ENCODE results near the gene DDX54. TPM values are rescaled to one million over a fixed set of nuclear protein-coding genes. Genes with fewer than 3 reads are reported as not detected.
A peak's percentile ranks its signal among the peaks of the same experiment; 100 is the strongest.

DDX54 gene
- total and polyA plus RNA-seq, 12 donors = 16.5 to 52.7 (median 37.5) TPM

DNA sequence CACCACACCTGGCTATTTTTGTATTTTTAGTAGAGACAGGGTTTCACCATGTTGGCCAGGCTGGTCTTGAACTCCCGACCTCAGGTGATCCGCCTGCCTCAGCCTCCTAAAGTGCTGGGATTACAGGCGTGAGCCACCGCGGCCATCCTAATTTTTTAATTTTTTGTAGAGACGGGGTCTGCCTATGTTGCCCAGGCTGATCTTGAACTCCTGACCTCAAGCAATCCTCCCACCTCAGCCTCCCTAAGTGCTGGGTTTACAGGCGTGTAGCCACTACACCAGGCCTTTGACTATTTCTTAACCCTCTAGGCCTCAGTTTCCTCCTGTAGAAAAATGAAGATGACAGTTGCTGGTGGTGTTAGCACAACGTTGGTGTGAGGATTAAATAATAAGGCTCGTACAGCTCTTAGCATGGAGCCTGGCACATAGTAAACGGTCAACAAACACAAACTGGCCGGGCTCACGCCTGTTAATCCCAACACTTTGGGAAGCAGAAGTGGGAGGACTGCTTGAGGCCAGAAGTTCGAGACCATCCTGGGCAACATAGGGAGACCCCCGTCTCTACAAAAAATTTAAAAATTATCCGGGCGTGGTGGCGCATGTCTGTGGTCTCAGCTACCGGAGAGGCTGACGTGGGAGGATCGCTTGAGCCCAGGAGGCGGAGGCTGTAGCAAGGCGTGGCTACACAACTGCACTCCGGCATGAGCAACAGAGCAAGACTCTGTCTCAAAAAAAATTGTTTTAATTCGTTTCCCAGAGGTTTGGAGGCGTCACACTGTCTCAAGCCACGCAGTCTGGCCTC is 979 bp downstream of the DDX54 start:
- WGBS, 2 donors = 35 to 36% methylated on average over 26 of the region's 26 CpGs
- intact Hi-C loops (cut with DNase I) = loop anchor here in 1 of 10 donors (2.0 kb wide), 1 partner anchor 39 kb away; no protein-coding TSS in a partner anchor
- DNase-seq = no peak
- Histone ChIP-seq H3K27me3 (no peaks in the 10 kb centered on the region), H3K9me3 (no peaks in the 10 kb centered on the region), H3K27ac (peak overlapping the region in 9 of 10 donors; percentile 89 to 99 (median 96)), H3K36me3 (peaks cover 0 to 34% (median 14%) of the 10 kb centered on the region in 9 donors), H3K4me3 (peak overlapping the region; percentile 77 to 100 (median 92)), H3K4me1 (peaks cover 3 to 37% (median 27%) of the 10 kb centered on the region in 9 donors)
- TF ChIP-seq, protein P1, sequence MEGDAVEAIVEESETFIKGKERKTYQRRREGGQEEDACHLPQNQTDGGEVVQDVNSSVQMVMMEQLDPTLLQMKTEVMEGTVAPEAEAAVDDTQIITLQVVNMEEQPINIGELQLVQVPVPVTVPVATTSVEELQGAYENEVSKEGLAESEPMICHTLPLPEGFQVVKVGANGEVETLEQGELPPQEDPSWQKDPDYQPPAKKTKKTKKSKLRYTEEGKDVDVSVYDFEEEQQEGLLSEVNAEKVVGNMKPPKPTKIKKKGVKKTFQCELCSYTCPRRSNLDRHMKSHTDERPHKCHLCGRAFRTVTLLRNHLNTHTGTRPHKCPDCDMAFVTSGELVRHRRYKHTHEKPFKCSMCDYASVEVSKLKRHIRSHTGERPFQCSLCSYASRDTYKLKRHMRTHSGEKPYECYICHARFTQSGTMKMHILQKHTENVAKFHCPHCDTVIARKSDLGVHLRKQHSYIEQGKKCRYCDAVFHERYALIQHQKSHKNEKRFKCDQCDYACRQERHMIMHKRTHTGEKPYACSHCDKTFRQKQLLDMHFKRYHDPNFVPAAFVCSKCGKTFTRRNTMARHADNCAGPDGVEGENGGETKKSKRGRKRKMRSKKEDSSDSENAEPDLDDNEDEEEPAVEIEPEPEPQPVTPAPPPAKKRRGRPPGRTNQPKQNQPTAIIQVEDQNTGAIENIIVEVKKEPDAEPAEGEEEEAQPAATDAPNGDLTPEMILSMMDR (IDR thresholded peaks at IDR 0.05) = no peak
- ATAC-seq = peak; percentile 39 to 70 (median 56)

DNA sequence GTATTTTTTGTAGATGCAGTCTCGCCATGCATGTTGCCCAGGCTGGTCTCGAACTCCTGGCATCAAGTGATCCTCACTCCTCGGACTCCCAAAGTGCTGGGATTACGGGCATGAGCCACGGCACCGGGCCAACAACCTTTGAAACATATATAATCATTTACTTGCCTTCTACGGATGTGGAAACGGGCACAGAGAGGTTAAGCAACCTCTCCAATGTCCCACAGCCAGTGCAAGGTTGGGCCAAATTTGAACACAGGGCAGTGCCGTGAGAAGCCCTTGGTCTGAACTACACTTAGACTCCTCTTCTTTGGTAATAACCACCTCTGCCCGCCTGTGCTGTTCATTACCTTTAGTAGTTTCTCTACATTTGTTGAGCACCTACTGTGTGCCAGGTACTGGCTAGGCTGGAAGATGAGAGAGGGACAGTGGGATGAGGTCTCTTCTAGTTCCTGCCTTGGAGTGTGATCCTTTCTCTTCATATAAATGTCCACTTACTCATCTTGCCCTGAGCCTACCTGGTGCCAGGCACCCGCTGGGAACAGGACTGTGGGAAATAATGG is 2.2 kb downstream of the DDX54 start:
- no peak overlapping the region for H3K4me3 ChIP-seq
- DNase-seq = no peak
- no peaks in the 10 kb centered on the region for H3K27me3 ChIP-seq
- H3K4me1 ChIP-seq = peaks cover 3 to 37% (median 27%) of the 10 kb centered on the region in 9 donors
- H3K27ac ChIP-seq = no peak overlapping the region
- no peak for ATAC-seq
- H3K9me3 ChIP-seq = no peaks in the 10 kb centered on the region
- H3K36me3 ChIP-seq = peaks cover 0 to 39% (median 25%) of the 10 kb centered on the region in 9 donors
- TF ChIP-seq, protein P1 (IDR thresholded peaks at IDR 0.05) = no peak
- intact Hi-C loops (cut with DNase I) = no loop called here
- WGBS, 2 donors = 96 to 97% methylated on average over 11 of the region's 11 CpGs

DNA sequence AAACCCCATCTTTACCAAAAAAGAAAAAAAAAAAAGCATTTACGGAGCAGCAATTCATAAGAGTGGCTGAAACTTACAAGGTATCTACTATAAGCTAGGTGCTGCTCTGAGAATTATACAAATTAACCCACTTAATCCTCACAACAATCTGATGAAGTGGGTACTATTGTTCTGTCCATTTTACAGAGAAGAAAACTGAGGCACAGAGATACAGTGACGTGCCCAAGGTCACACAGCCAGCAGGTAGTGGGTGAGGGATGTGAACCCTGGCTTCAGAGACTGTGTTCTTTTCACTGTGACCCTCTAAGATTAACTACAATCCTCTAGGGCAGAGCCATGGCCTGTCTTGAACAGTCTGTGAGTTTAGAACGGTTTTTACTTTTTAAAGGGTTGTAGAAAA is 3.3 kb downstream of the DDX54 start:
- no peaks in the 10 kb centered on the region for H3K27me3 ChIP-seq
- no peak overlapping the region for H3K27ac ChIP-seq
- intact Hi-C loops (cut with DNase I) = no loop called here
- DNase-seq = no peak
- H3K4me1 ChIP-seq = peaks cover 3 to 30% (median 22%) of the 10 kb centered on the region in 9 donors
- TF ChIP-seq, protein P1 (IDR thresholded peaks at IDR 0.05) = no peak
- no peak overlapping the region for H3K4me3 ChIP-seq
- peaks cover 0 to 9% (median 0%) of the 10 kb centered on the region in 11 donors for H3K9me3 ChIP-seq
- WGBS, 2 donors = 90 to 91% methylated on average over 3 of the region's 3 CpGs
- no peak for ATAC-seq
- H3K36me3 ChIP-seq = peaks cover 3 to 47% (median 35%) of the 10 kb centered on the region in 9 donors

DNA sequence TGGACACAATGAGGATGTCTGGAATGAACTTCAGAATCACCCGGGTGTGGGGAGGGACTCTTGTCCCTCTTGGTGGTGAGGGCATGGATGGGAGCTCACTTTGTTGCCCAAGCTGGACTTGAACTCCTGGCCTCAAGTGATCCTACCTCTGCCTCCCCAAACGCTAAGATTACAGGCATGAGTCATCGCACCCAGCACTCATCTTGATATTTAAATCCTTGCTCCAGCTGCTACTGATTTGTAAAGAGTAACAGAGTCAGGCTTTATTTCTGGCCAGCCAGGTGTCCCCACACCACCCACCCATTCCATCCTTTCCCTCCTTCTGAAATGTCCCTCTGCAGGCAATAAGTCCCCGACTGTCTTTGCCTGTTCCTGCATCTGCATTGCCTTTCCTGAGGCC is 4.9 kb downstream of the DDX54 start:
- H3K4me1 ChIP-seq = peaks cover 0 to 18% (median 10%) of the 10 kb centered on the region in 9 donors
- intact Hi-C loops (cut with DNase I) = no loop called here
- 76 to 83% methylated on average over 4 of the region's 4 CpGs for WGBS, 2 donors
- H3K4me3 ChIP-seq = no peak overlapping the region
- H3K9me3 ChIP-seq = peaks cover 0 to 12% (median 0%) of the 10 kb centered on the region in 11 donors
- DNase-seq = no peak
- no peaks in the 10 kb centered on the region for H3K27me3 ChIP-seq
- peaks cover 3 to 59% (median 42%) of the 10 kb centered on the region in 9 donors for H3K36me3 ChIP-seq
- TF ChIP-seq, protein P1 (IDR thresholded peaks at IDR 0.05) = no peak
- ATAC-seq = no peak
- H3K27ac ChIP-seq = no peak overlapping the region

All from heart right ventricle (tissue), 16 donors.